HG02938 (cell line): ENCODE data around the gene DDAH1.

ENCODE experiments used
- ATAC-seq: cut with Tn5 transposase; IDR thresholded peaks from one replicate; pipeline ENCODE4 v1.9.1; 2021; ENCODE audit warnings: mild to moderate bottlenecking, moderate library complexity; ENCODE audit not compliant: unreplicated experiment

Gene DDAH1

GRCh38 chr1:85397490-85398032, 67.4 kb downstream of the DDAH1 start:
- ATAC-seq = no peak

- no peak for ATAC-seq
Observed at GRCh38 chr1:85396194-85396593, 68.8 kb downstream of the DDAH1 start.

- ATAC-seq = no peak
Observed at GRCh38 chr1:85394130-85394529, 70.8 kb downstream of the DDAH1 start.

GRCh38 chr1:85393490-85393889, 71.5 kb downstream of the DDAH1 start:
- ATAC-seq = no peak

GRCh38 chr1:85388416-85388815, 76.5 kb downstream of the DDAH1 start:
- ATAC-seq = no peak

- ATAC-seq = no peak
Observed at GRCh38 chr1:85387781-85388180, 77.2 kb downstream of the DDAH1 start.

- ATAC-seq = no peak
Observed at GRCh38 chr1:85386068-85386722, 78.8 kb downstream of the DDAH1 start.

- no peak for ATAC-seq
Observed at GRCh38 chr1:85379203-85380136, 85.5 kb downstream of the DDAH1 start.

- no peak for ATAC-seq
Observed at GRCh38 chr1:85378534-85378933, 86.4 kb downstream of the DDAH1 start.

- no peak for ATAC-seq
Observed at GRCh38 chr1:85376356-85376755, 88.6 kb downstream of the DDAH1 start.

GRCh38 chr1:85375493-85375892, 89.5 kb downstream of the DDAH1 start:
- no peak for ATAC-seq

GRCh38 chr1:85374160-85374559, 90.8 kb downstream of the DDAH1 start:
- no peak for ATAC-seq

- ATAC-seq = no peak
Observed at GRCh38 chr1:85373378-85373708, 91.6 kb downstream of the DDAH1 start.

- no peak for ATAC-seq
Observed at GRCh38 chr1:85372683-85373377, 92.1 kb downstream of the DDAH1 start.

GRCh38 chr1:85371021-85371420, 93.9 kb downstream of the DDAH1 start:
- no peak for ATAC-seq

GRCh38 chr1:85368073-85368770, 96.7 kb downstream of the DDAH1 start:
- ATAC-seq = no peak

- ATAC-seq = no peak
Observed at GRCh38 chr1:85366391-85367170, 98.4 kb downstream of the DDAH1 start.

GRCh38 chr1:85365851-85366250, 99.1 kb downstream of the DDAH1 start:
- ATAC-seq = no peak

- ATAC-seq = no peak
Observed at GRCh38 chr1:85363521-85363920, 101.4 kb downstream of the DDAH1 start.

- ATAC-seq = no peak
Observed at GRCh38 chr1:85363092-85363491, 101.9 kb downstream of the DDAH1 start.
